Gastrocnemius medialis (tissue), 4 donors: ENCODE results near the gene PHLDA2. TPM values are rescaled to one million over a fixed set of nuclear protein-coding genes. Genes with fewer than 3 reads are reported as not detected.
A peak's percentile ranks its signal among the peaks of the same experiment; 100 is the strongest.

ENCODE experiments used
- ATAC-seq, 2 donors: fragments of 150-250 bp; one replicate each; pipeline ENCODE4 v1.9.1; 2016
- DNase-seq, 2 donors: peaks; one replicate each; pipeline ENCODE4 v3.0.0-alpha.2; 2019
- H3K27ac ChIP-seq, 4 donors: fragments of 200-600 bp; sonication (generic); 1 replicate in 1 of 4; 2 replicates in 3 of 4; pipeline ENCODE4 v1.5.1; 2016 to 2018; ENCODE audit warnings: mild to moderate bottlenecking in 2 of 4, moderate library complexity in 1 of 4
- H3K27me3 ChIP-seq, 3 donors: fragments of 200-600 bp; sonication (generic) in 2 of 3; 1 replicate in 1 of 3; 2 replicates in 2 of 3; pipeline versions ENCODE4 v1.5.1 to v1.6.0; 2016 to 2019; ENCODE audit warnings: mild to moderate bottlenecking in 1 of 3, moderate library complexity in 1 of 3
- H3K36me3 ChIP-seq, 2 donors: fragments of 200-600 bp; sonication (generic) in 1 of 2; one replicate each; pipeline ENCODE4 v1.5.1; 2017 to 2018
- H3K4me1 ChIP-seq, 2 donors: fragments of 200-600 bp; sonication (generic) in 1 of 2; one replicate each; pipeline ENCODE4 v1.5.1; 2016 to 2017; ENCODE audit warnings: mild to moderate bottlenecking in 2 of 2
- H3K4me3 ChIP-seq, 4 donors: fragments of 200-600 bp; sonication (generic) in 3 of 4; 1 replicate in 1 of 4; 2 replicates in 3 of 4; pipeline ENCODE4 v1.5.1; 2016 to 2019; ENCODE audit warnings: mild to moderate bottlenecking in 2 of 4
- H3K9me3 ChIP-seq, 3 donors: fragments of 200-600 bp; sonication (generic) in 2 of 3; 1 replicate in 1 of 3; 2 replicates in 2 of 3; pipeline ENCODE4 v1.5.1; 2016 to 2019
- CTCF ChIP-seq, 5 experiments: fragments of 450-650 bp in 3 of 5; fragments of 200-600 bp in 2 of 5; sonication (generic) in 2 of 5; IDR thresholded peaks in 4 of 5; conservative IDR thresholded peaks in 1 of 5; 1 replicate in 4 of 5; 2 replicates in 1 of 5; pipeline ENCODE4 v1.5.1; 2016 to 2019; ENCODE audit warnings: antibody characterized with exemption in 5 of 5, mild to moderate bottlenecking in 3 of 5, moderate library complexity in 3 of 5
- POLR2A ChIP-seq, 2 donors: fragments of 450-650 bp; IDR thresholded peaks; one replicate each; pipeline ENCODE4 v1.6.1; 2017; ENCODE audit warnings: antibody characterized with exemption in 2 of 2, mild to moderate bottlenecking in 2 of 2, moderate library complexity in 2 of 2
- in situ Hi-C, 4 donors: fragments of 200-750 bp; cut with MboI; loops; one replicate each; pipeline versions ENCODE4 v1.15.0 to v1.8.0; 2017; ENCODE audit warnings: low sequenced_read_pairs in 4 of 4
- intact Hi-C: fragments of 100-400 bp; cut with DNase I; formaldehyde crosslinking; loops from one replicate; pipeline ENCODE4 v1.15.1; 2023; ENCODE audit warnings: low total_unique reads
- total RNA-seq, 4 donors: library from RNA; depleted of rRNA; stranded (reverse); fragments of >200 nt; gene quantifications; one replicate each; pipeline versions ENCODE4 v1.1.0 to v1.2.3, GENCODE V29; 2016

PHLDA2 gene
- total RNA-seq, 4 donors from 2014 or later, result 1.4 TPM; not detected in 3

GRCh38 chr11:2896047-2896446 is 33.2 kb downstream of the PHLDA2 start:
- intact Hi-C loops, result loop anchor here (10.0 kb wide), 1 partner anchor 591 kb away; the partner anchor contains the start of genes C11orf21 and TSPAN32
- TF ChIP-seq CTCF (IDR thresholded peaks at IDR 0.05 in 4 of 5, conservative IDR thresholded peaks at IDR 0.05 in 1 of 5) (no peak), POLR2A (IDR thresholded peaks at IDR 0.05) (no peak)
- Histone ChIP-seq H3K27me3 (no peaks in the 10 kb centered on the region), H3K4me1 (peaks cover 0 to 12% of the 10 kb centered on the region in 2 donors), H3K4me3 (no peak overlapping the region), H3K36me3 (no peaks in the 10 kb centered on the region), H3K27ac (no peak overlapping the region), H3K9me3 (no peaks in the 10 kb centered on the region)
- DNase-seq, result no peak
- in situ Hi-C loops, result loop anchor here in 3 of 4 donors (10.0 to 25.0 kb wide), 3 partner anchors 209 to 471 kb away; partner anchors contain the start of genes KCNQ1OT1 (in 3 of the 3), KCNQ1 (in 1 of the 3) and TRPM5 (in 1 of the 3)
- no peak for ATAC-seq

- Histone ChIP-seq H3K36me3 (no peaks in the 10 kb centered on the region), H3K4me3 (no peak overlapping the region), H3K4me1 (peaks cover 0 to 12% of the 10 kb centered on the region in 2 donors), H3K9me3 (no peaks in the 10 kb centered on the region), H3K27ac (no peak overlapping the region), H3K27me3 (no peaks in the 10 kb centered on the region)
- ATAC-seq, result no peak
- DNase-seq, result no peak
- no peak for TF ChIP-seq CTCF (IDR thresholded peaks at IDR 0.05 in 4 of 5, conservative IDR thresholded peaks at IDR 0.05 in 1 of 5)
- no peak for TF ChIP-seq POLR2A (IDR thresholded peaks at IDR 0.05)
- in situ Hi-C loops, result loop anchor here in 3 of 4 donors (10.0 to 25.0 kb wide), 3 partner anchors 207 to 469 kb away; partner anchors contain the start of genes KCNQ1OT1 (in 3 of the 3), KCNQ1 (in 1 of the 3) and TRPM5 (in 1 of the 3)
- intact Hi-C loops, result loop anchor here (10.0 kb wide), 1 partner anchor 589 kb away; the partner anchor contains the start of genes C11orf21 and TSPAN32
Observed at GRCh38 chr11:2893935-2894334, 35.3 kb downstream of the PHLDA2 start.

- peak overlapping the region in 2 of 4 donors; percentile 37 to 47 for H3K4me3 ChIP-seq
- peaks cover under 1 to 12% of the 10 kb centered on the region in 2 donors for H3K4me1 ChIP-seq
- in situ Hi-C loops (loop anchor here in 3 of 4 donors (10.0 to 25.0 kb wide), 3 partner anchors 206 to 468 kb away; partner anchors contain the start of genes KCNQ1OT1 (in 3 of the 3), KCNQ1 (in 1 of the 3) and TRPM5 (in 1 of the 3)), intact Hi-C loops (loop anchor here (1.0 to 10.0 kb wide), 2 partner anchors 361 to 588 kb away; partner anchors contain the start of genes C11orf21 and TSPAN32)
- no peaks in the 10 kb centered on the region for H3K27me3 ChIP-seq
- no peaks in the 10 kb centered on the region for H3K9me3 ChIP-seq
- no peak for ATAC-seq
- H3K27ac ChIP-seq, result peak overlapping the region in 3 of 4 donors; percentile 23 to 31 (median 29)
- H3K36me3 ChIP-seq, result no peaks in the 10 kb centered on the region
- TF ChIP-seq POLR2A (IDR thresholded peaks at IDR 0.05) (no peak), CTCF (IDR thresholded peaks at IDR 0.05 in 4 of 5, conservative IDR thresholded peaks at IDR 0.05 in 1 of 5) (no peak)
- no peak for DNase-seq
Observed at GRCh38 chr11:2892967-2893528, 36.2 kb downstream of the PHLDA2 start.

GRCh38 chr11:2892215-2892966 is 36.8 kb downstream of the PHLDA2 start:
- DNase-seq (no peak), ATAC-seq (peak in 1 of 2 donors; percentile 25)
- H3K4me1 ChIP-seq, result peaks cover 5 to 12% of the 10 kb centered on the region in 2 donors
- no peaks in the 10 kb centered on the region for H3K9me3 ChIP-seq
- peak overlapping the region; percentile 32 to 47 (median 36) for H3K4me3 ChIP-seq
- in situ Hi-C loops, result loop anchor here in 3 of 4 donors (10.0 to 25.0 kb wide), 3 partner anchors 205 to 468 kb away; partner anchors contain the start of genes KCNQ1OT1 (in 3 of the 3), KCNQ1 (in 1 of the 3) and TRPM5 (in 1 of the 3)
- H3K36me3 ChIP-seq, result no peaks in the 10 kb centered on the region
- no peaks in the 10 kb centered on the region for H3K27me3 ChIP-seq
- intact Hi-C loops, result loop anchor here (1.0 to 10.0 kb wide), 2 partner anchors 360 to 588 kb away; partner anchors contain the start of genes C11orf21 and TSPAN32
- TF ChIP-seq CTCF (IDR thresholded peaks at IDR 0.05 in 4 of 5, conservative IDR thresholded peaks at IDR 0.05 in 1 of 5) (peak; percentile 80 to 93 (median 92)), POLR2A (IDR thresholded peaks at IDR 0.05) (no peak)
- H3K27ac ChIP-seq, result peak overlapping the region in 3 of 4 donors; percentile 23 to 31 (median 29)
